GM12872 (cell line): ENCODE results near the gene F9.

Experiments
- CTCF ChIP-seq: IDR thresholded peaks from 3 replicates; pipeline ENCODE4 v1.5.1; 2011; ENCODE audit warnings: low read depth, mild to moderate bottlenecking, low read length, moderate library complexity; ENCODE audit not compliant: insufficient read depth

The F9 gene

GRCh38 chrX:139533444-139533843 is 2.9 kb downstream of the F9 start:
- no peak for TF ChIP-seq CTCF

- TF ChIP-seq CTCF = no peak
Measured at GRCh38 chrX:139538907-139539790, 8.6 kb downstream of the F9 start.

GRCh38 chrX:139542652-139543051 is 12.1 kb downstream of the F9 start:
- TF ChIP-seq CTCF = no peak

DNA sequence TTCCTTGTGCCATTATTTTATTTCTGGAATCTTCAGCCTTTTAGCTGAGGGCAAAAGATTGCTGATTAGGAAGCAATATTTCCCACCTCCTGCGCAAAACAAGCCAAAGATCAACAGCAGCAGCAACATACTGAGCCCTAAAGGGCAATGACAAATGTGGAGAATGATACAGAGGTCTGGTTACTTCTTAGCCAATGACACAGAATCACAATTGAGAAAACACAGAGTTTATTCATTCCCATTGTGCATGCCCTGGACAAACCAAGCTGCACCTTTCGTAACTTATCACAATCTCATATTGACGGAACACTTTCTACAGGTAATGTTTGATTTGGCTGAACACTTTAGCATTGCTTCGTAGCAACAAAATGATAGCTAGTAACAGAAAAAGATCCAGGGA is 13.4 kb downstream of the F9 start:
- no peak for TF ChIP-seq CTCF

- no peak for TF ChIP-seq CTCF
Measured at GRCh38 chrX:139544591-139544990, 14.1 kb downstream of the F9 start.

GRCh38 chrX:139554376-139554775 is 23.8 kb downstream of the F9 start:
- no peak for TF ChIP-seq CTCF

- no peak for TF ChIP-seq CTCF
Measured at GRCh38 chrX:139554991-139555675, 24.6 kb downstream of the F9 start.
